Endodermal cell (in vitro differentiated cells): Measurements from ENCODE around the gene WSB1. TPM values are rescaled to one million over a fixed set of nuclear protein-coding genes. Genes with fewer than 3 reads are reported as not detected.
A peak's percentile ranks its signal among the peaks of the same experiment; 100 is the strongest.

Source experiments
- DNase-seq: peaks from one replicate; pipeline ENCODE4 v3.0.0-alpha.2; 2017
- H3K27ac ChIP-seq: 2 replicates; pipeline ENCODE4 v1.5.1; 2013; ENCODE audit warnings: mild to moderate bottlenecking, low read depth, low read length, moderate library complexity
- H3K27me3 ChIP-seq: 2 replicates; pipeline ENCODE4 v1.6.1; 2013; ENCODE audit warnings: mild to moderate bottlenecking, low read length, moderate library complexity; ENCODE audit not compliant: insufficient read depth, control insufficient read depth, poor library complexity, severe bottlenecking
- H3K36me3 ChIP-seq: 2 replicates; pipeline ENCODE4 v1.7.0; 2013; ENCODE audit warnings: mild to moderate bottlenecking, low read length, moderate library complexity; ENCODE audit not compliant: control insufficient read depth, insufficient read depth
- H3K4me1 ChIP-seq: one replicate; pipeline ENCODE4 v1.7.0; 2013; ENCODE audit warnings: low read length; ENCODE audit not compliant: control insufficient read depth, insufficient read depth
- H3K4me3 ChIP-seq: 2 replicates; pipeline ENCODE4 v1.5.1; 2013; ENCODE audit warnings: mild to moderate bottlenecking, low read length, moderate library complexity
- H3K9ac ChIP-seq: 2 replicates; pipeline ENCODE4 v1.6.1; 2013; ENCODE audit warnings: mild to moderate bottlenecking, low read length, moderate library complexity; ENCODE audit not compliant: poor library complexity, severe bottlenecking; ENCODE audit errors: extremely low read depth
- H3K9me3 ChIP-seq: 2 replicates; pipeline ENCODE4 v1.6.1; 2013; ENCODE audit warnings: mild to moderate bottlenecking, low read length, moderate library complexity; ENCODE audit not compliant: control insufficient read depth
- H3K27ac Mint-ChIP-seq: 2 replicates; pipeline ENCODE4 v1.8.0; 2020; ENCODE audit warnings: mixed read lengths
- H3K27me3 Mint-ChIP-seq: 2 replicates; pipeline ENCODE4 v1.8.0; 2021; ENCODE audit warnings: mild to moderate bottlenecking, mixed read lengths; ENCODE audit not compliant: insufficient read depth
- H3K36me3 Mint-ChIP-seq: 2 replicates; pipeline ENCODE4 v1.8.0; 2020; ENCODE audit warnings: low read depth, mixed read lengths
- H3K4me1 Mint-ChIP-seq: 2 replicates; pipeline ENCODE4 v1.8.0; 2020; ENCODE audit warnings: mixed read lengths
- H3K4me3 Mint-ChIP-seq: 2 replicates; pipeline ENCODE4 v1.8.0; 2020; ENCODE audit warnings: mild to moderate bottlenecking, moderate library complexity, mixed read lengths
- H3K9me3 Mint-ChIP-seq: 2 replicates; pipeline ENCODE4 v1.8.0; 2020; ENCODE audit warnings: mild to moderate bottlenecking, mixed read lengths
- WGBS, 2 experiments: methylation state at CpG; one replicate each; pipeline versions ENCODE4 v1.1.5 to v1.1.7; 2013; ENCODE audit warnings: missing lambda C conversion rate in 2 of 2, mixed read lengths in 1 of 2; ENCODE audit not compliant: insufficient coverage in 1 of 2, insufficient read length in 1 of 2; 5-methylcytosine and 5-hydroxymethylcytosine counted together
- total RNA-seq, 2 donors: library from RNA; stranded (reverse); fragmentation: NEBNext Ultra II Directional in 1 of 2; extraction: Animal tissue kit (Norgen Biotek cat#: 25700) in 1 of 2; gene quantifications; 2 replicates in 1 of 2; 3 replicates in 1 of 2; pipeline ENCODE4 v1.2.1, GENCODE V29; 2021
- TF ChIP-seq, protein P1 (sequence below): fragments of 200-600 bp; sonication (generic); conservative IDR thresholded peaks from 2 replicates; pipeline ENCODE4 v1.5.0; 2021; ENCODE audit warnings: antibody characterized with exemption, mild to moderate bottlenecking

The WSB1 gene
- total RNA-seq, 2 donors from 2014 or later: 236 to 270 TPM

DNA sequence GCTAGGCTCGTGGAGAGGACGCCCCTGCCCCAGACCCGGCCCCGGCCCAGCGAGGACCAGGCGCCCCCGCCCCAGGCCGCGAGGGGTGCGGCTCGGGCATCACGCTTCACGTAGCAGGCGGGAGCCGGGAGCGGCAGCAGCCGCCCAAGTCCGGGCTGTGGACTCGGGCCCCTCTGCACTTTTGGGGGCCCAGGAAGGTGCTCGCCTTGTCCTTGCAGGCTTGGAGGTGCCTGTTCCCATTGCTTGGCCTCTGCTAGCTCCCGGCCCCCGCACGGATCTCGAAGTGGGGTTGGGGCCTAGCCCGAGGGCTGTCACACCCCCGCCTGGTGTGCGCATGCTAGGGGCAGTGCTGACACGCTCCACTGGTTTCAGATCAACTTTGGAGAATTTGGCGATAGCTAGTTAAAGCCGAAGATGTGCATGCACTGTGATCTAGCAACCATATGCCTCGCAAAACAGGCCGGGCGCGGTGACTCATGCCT, 55.7 kb downstream of the WSB1 start:
- DNase-seq: no peak
- TF ChIP-seq, protein P1, sequence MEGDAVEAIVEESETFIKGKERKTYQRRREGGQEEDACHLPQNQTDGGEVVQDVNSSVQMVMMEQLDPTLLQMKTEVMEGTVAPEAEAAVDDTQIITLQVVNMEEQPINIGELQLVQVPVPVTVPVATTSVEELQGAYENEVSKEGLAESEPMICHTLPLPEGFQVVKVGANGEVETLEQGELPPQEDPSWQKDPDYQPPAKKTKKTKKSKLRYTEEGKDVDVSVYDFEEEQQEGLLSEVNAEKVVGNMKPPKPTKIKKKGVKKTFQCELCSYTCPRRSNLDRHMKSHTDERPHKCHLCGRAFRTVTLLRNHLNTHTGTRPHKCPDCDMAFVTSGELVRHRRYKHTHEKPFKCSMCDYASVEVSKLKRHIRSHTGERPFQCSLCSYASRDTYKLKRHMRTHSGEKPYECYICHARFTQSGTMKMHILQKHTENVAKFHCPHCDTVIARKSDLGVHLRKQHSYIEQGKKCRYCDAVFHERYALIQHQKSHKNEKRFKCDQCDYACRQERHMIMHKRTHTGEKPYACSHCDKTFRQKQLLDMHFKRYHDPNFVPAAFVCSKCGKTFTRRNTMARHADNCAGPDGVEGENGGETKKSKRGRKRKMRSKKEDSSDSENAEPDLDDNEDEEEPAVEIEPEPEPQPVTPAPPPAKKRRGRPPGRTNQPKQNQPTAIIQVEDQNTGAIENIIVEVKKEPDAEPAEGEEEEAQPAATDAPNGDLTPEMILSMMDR: no peak
- Histone ChIP-seq H3K27me3 (no peaks in the 10 kb centered on the region), H3K4me1 (peaks cover 3% of the 10 kb centered on the region), H3K4me3 (no peak overlapping the region), H3K9me3 (no peaks in the 10 kb centered on the region), H3K27ac (no peak overlapping the region), H3K9ac (no peak overlapping the region), H3K36me3 (no peaks in the 10 kb centered on the region)
- no peaks in the 10 kb centered on the region for H3K27me3 Mint-ChIP-seq
- no peaks in the 10 kb centered on the region for H3K9me3 Mint-ChIP-seq
- peaks cover 6% of the 10 kb centered on the region for H3K4me1 Mint-ChIP-seq
- peak overlapping the region; percentile 26 for H3K4me3 Mint-ChIP-seq
- H3K27ac Mint-ChIP-seq: no peak overlapping the region
- peaks cover 16% of the 10 kb centered on the region for H3K36me3 Mint-ChIP-seq
- 65 to 77% methylated on average over 21 to 34 of the region's 34 CpGs for WGBS, 2 experiments

DNA sequence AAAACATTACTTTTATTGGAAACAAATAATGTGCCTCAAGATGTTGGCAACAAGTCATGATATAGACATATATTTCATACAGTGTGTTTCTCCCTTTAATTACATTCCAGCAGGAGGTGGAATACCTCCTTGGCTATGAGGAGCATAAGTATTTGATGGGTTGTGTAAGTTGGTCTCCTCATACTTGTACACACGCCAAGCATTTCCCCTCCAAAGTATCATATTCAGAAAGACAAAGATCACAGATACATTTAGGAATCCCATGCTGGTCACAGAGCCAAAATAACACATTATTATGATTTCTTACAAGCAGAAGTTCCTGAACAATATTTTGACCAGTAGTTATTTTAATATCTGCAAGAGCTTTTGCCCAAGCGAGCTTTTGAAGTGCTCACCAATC, 57.8 kb downstream of the WSB1 start:
- no peak overlapping the region for H3K27ac ChIP-seq
- peak overlapping the region; percentile 90 for H3K4me3 ChIP-seq
- no peak overlapping the region for H3K27ac Mint-ChIP-seq
- H3K27me3 Mint-ChIP-seq: no peaks in the 10 kb centered on the region
- WGBS, 2 experiments: 90 to 93% methylated on average over 1 to 2 of the region's 2 CpGs
- no peaks in the 10 kb centered on the region for H3K9me3 ChIP-seq
- no peaks in the 10 kb centered on the region for H3K4me1 ChIP-seq
- no peaks in the 10 kb centered on the region for H3K36me3 ChIP-seq
- H3K4me3 Mint-ChIP-seq: no peak overlapping the region
- H3K36me3 Mint-ChIP-seq: peaks cover 16% of the 10 kb centered on the region
- no peaks in the 10 kb centered on the region for H3K9me3 Mint-ChIP-seq
- TF ChIP-seq, protein P1: no peak
- DNase-seq: no peak
- no peaks in the 10 kb centered on the region for H3K27me3 ChIP-seq
- H3K4me1 Mint-ChIP-seq: peaks cover 6% of the 10 kb centered on the region
- H3K9ac ChIP-seq: no peak overlapping the region

DNA sequence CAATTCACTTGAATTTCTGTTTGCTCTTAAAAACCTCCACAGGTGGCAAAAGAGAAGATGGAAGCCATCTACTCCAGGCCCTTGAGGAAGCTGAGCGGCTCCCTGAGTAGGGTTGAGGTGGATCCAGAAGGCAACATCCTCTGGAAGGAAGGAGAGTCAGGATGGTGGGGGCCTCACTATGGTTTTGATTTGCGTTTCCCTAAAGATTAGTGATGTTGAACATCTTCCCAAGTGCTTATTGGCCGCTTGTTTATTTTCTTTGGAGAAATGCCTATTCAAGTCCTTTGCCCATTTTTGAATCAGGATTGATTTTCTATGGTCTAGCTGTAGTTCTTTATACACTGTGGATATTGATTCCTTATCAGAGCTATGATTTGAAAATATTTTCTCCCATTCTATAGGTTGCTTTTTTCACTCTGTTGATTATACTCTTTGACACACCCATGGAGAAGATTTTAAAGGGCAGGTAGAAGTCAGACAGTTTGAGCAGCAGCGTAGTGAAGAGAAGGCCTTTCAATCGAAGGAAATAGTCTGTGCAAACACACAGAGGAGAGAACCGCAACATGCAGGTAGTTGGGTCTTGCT, 58.6 kb downstream of the WSB1 start:
- Histone ChIP-seq H3K4me1 (no peaks in the 10 kb centered on the region), H3K27ac (no peak overlapping the region), H3K9ac (peak overlapping the region; percentile 95), H3K9me3 (no peaks in the 10 kb centered on the region), H3K27me3 (no peaks in the 10 kb centered on the region), H3K36me3 (no peaks in the 10 kb centered on the region), H3K4me3 (peak overlapping the region; percentile 90)
- Mint-ChIP-seq H3K4me1 (peaks cover 6% of the 10 kb centered on the region), H3K9me3 (no peaks in the 10 kb centered on the region), H3K27me3 (no peaks in the 10 kb centered on the region), H3K27ac (peak overlapping the region; percentile 97), H3K4me3 (peak overlapping the region; percentile 81), H3K36me3 (peaks cover 16% of the 10 kb centered on the region)
- DNase-seq: no peak
- TF ChIP-seq, protein P1: no peak
- 93% methylated on average over 5 to 6 of the region's 6 CpGs for WGBS, 2 experiments
